Neural cell (in vitro differentiated cells): Measurements from ENCODE around the gene RAB27B. TPM values are rescaled to one million over a fixed set of nuclear protein-coding genes. Genes with fewer than 3 reads are reported as not detected.
A peak's percentile ranks its signal among the peaks of the same experiment; 100 is the strongest.

Experiments used
- H2AFZ ChIP-seq: fragments of 200-600, 300-800 bp; sonication (generic), shearing (Covaris generic); 2 replicates; pipeline ENCODE4 v1.6.0; 2014; ENCODE audit warnings: low read depth, mild to moderate bottlenecking, antibody characterized with exemption, low read length, moderate library complexity
- H3F3A ChIP-seq: fragments of 200-600 bp; shearing (Covaris generic); 2 replicates; pipeline ENCODE4 v1.6.1; 2016; ENCODE audit warnings: mild to moderate bottlenecking, moderate library complexity, mixed read lengths, antibody characterized with exemption, low read length; ENCODE audit not compliant: insufficient read depth, poor library complexity, severe bottlenecking
- H3K27ac ChIP-seq: fragments of 200-600, 300-800 bp; sonication (generic), shearing (Covaris generic); 2 replicates; pipeline ENCODE4 v1.5.1; 2014; ENCODE audit warnings: mild to moderate bottlenecking, low read length, moderate library complexity
- H3K27me3 ChIP-seq: fragments of 300-800, 200-600 bp; sonication (generic), shearing (Covaris generic); 2 replicates; pipeline ENCODE4 v1.6.0; 2014; ENCODE audit warnings: mild to moderate bottlenecking, low read depth, low read length, moderate library complexity; ENCODE audit not compliant: insufficient read depth
- H3K36me3 ChIP-seq: fragments of 300-800, 200-600 bp; sonication (generic), shearing (Covaris generic); 2 replicates; pipeline ENCODE4 v1.5.1; 2014; ENCODE audit warnings: mild to moderate bottlenecking, antibody characterized with exemption, low read length, moderate library complexity; ENCODE audit not compliant: insufficient read depth
- H3K4me2 ChIP-seq: fragments of 300-800, 200-600 bp; sonication (generic), shearing (Covaris generic); 2 replicates; pipeline ENCODE4 v1.6.0; 2014; ENCODE audit warnings: mild to moderate bottlenecking, low read length
- H3K4me3 ChIP-seq: fragments of 300-800, 200-600 bp; sonication (generic), shearing (Covaris generic); 2 replicates; pipeline ENCODE4 v1.5.1; 2014; ENCODE audit warnings: mild to moderate bottlenecking, low read length, moderate library complexity
- H3K79me2 ChIP-seq: fragments of 200-600 bp; shearing (Covaris generic); replicated peaks from 2 replicates; pipeline ENCODE4 v1.6.0; 2014; ENCODE audit warnings: mild to moderate bottlenecking, low read length, moderate library complexity; ENCODE audit not compliant: insufficient read depth
- H3K9ac ChIP-seq: fragments of 300-800, 200-600 bp; sonication (generic), shearing (Covaris generic); 2 replicates; pipeline ENCODE4 v1.6.1; 2016; ENCODE audit warnings: mild to moderate bottlenecking, low read length, mixed read lengths
- H3K9me2 ChIP-seq: fragments of 200-600 bp; shearing (Covaris generic); 2 replicates; pipeline ENCODE4 v1.6.1; 2016; ENCODE audit warnings: mild to moderate bottlenecking, low read length, mixed read lengths; ENCODE audit not compliant: insufficient read depth
- H3K9me3 ChIP-seq: fragments of 200-600, 300-800 bp; sonication (generic), shearing (Covaris generic); 2 replicates; pipeline ENCODE4 v1.6.1; 2016; ENCODE audit warnings: mild to moderate bottlenecking, mixed run types, low read length, moderate library complexity, mixed read lengths
- H4K20me1 ChIP-seq: fragments of 200-600 bp; shearing (Covaris generic); 2 replicates; pipeline ENCODE4 v1.6.1; 2016; ENCODE audit warnings: mild to moderate bottlenecking, mixed run types; ENCODE audit not compliant: insufficient read depth
- EP300 ChIP-seq: fragments of 450-650 bp; conservative IDR thresholded peaks from 2 replicates; pipeline ENCODE4 v1.6.1; 2014; ENCODE audit warnings: antibody characterized with exemption, mild to moderate bottlenecking, moderate library complexity; ENCODE audit not compliant: poor library complexity, severe bottlenecking
- EZH2 ChIP-seq: fragments of 200-600, 300-800 bp; shearing (Covaris generic), sonication (generic); IDR thresholded peaks from 2 replicates; pipeline ENCODE4 v1.6.1; 2014; ENCODE audit warnings: antibody characterized with exemption, low read length, borderline replicate concordance, mild to moderate bottlenecking; ENCODE audit not compliant: insufficient read depth, poor library complexity, severe bottlenecking
- MXI1 ChIP-seq: fragments of 450-650 bp; conservative IDR thresholded peaks from 2 replicates; pipeline ENCODE4 v1.6.1; 2014; ENCODE audit warnings: antibody characterized with exemption, mild to moderate bottlenecking; ENCODE audit not compliant: poor library complexity, severe bottlenecking
- POLR2AphosphoS5 ChIP-seq: IDR thresholded peaks from 2 replicates; pipeline ENCODE4 v1.6.1; 2012
- RAD21 ChIP-seq: fragments of 450-650 bp; conservative IDR thresholded peaks from 2 replicates; pipeline ENCODE4 v1.6.1; 2014; ENCODE audit warnings: antibody characterized with exemption, mild to moderate bottlenecking, moderate library complexity
- SMC3 ChIP-seq: fragments of 450-650 bp; conservative IDR thresholded peaks from 2 replicates; pipeline ENCODE4 v1.6.1; 2014; ENCODE audit warnings: antibody characterized with exemption, mild to moderate bottlenecking, moderate library complexity; ENCODE audit not compliant: poor library complexity
- TAF1 ChIP-seq: IDR thresholded peaks from 2 replicates; pipeline ENCODE4 v1.6.1; 2012; ENCODE audit warnings: low read depth
- polyA plus RNA-seq: library from polyadenylated mRNA; depleted of rRNA; stranded (reverse); fragments of >200 nt; gene quantifications from 2 replicates; pipeline ENCODE4 v1.2.3, GENCODE V29; 2014
- TF ChIP-seq, protein P1 (sequence below): fragments of 450-650 bp; IDR thresholded peaks from 2 replicates; pipeline ENCODE4 v1.5.1; 2014; ENCODE audit warnings: antibody characterized with exemption, mild to moderate bottlenecking, moderate library complexity; ENCODE audit not compliant: poor library complexity, severe bottlenecking
- TF ChIP-seq, protein P2 (sequence below): IDR thresholded peaks from 2 replicates; pipeline ENCODE4 v1.6.1; 2012; ENCODE audit warnings: borderline replicate concordance

RAB27B gene
- polyA plus RNA-seq, 1 donor from 2014 or later = 37.3 TPM

DNA sequence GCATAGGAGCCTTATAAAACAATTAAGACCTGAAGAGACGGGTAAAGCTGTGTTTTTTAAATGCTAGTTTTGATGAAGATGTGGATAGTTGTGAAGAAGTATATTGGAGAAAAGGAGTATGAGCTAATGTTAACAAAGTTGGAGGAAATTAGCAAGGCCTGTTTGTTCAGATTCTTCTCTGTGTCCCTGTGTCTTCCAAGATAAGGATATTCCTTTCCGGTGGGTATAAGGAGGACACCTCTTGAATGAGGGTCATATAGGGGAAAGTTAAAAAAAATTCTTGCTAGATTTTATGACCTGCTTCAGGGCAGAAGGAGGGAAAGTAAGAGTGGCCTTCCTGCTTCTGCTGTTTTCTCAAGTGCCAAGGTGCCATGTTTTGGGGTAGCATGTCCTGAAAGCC, 72.0 kb downstream of the RAB27B start:
- Histone ChIP-seq H3K4me2 (no peak overlapping the region), H3K79me2 (no peaks in the 10 kb centered on the region), H4K20me1 (no peaks in the 10 kb centered on the region), H3K9ac (no peak overlapping the region), H3K4me3 (no peak overlapping the region), H3K27me3 (no peaks in the 10 kb centered on the region), H3K9me3 (no peaks in the 10 kb centered on the region), H2AFZ (no peak overlapping the region), H3K36me3 (no peaks in the 10 kb centered on the region), H3F3A (no peaks in the 10 kb centered on the region), H3K27ac (no peak overlapping the region), H3K9me2 (no peaks in the 10 kb centered on the region)
- no peak for TF ChIP-seq MXI1
- TF ChIP-seq, protein P1, sequence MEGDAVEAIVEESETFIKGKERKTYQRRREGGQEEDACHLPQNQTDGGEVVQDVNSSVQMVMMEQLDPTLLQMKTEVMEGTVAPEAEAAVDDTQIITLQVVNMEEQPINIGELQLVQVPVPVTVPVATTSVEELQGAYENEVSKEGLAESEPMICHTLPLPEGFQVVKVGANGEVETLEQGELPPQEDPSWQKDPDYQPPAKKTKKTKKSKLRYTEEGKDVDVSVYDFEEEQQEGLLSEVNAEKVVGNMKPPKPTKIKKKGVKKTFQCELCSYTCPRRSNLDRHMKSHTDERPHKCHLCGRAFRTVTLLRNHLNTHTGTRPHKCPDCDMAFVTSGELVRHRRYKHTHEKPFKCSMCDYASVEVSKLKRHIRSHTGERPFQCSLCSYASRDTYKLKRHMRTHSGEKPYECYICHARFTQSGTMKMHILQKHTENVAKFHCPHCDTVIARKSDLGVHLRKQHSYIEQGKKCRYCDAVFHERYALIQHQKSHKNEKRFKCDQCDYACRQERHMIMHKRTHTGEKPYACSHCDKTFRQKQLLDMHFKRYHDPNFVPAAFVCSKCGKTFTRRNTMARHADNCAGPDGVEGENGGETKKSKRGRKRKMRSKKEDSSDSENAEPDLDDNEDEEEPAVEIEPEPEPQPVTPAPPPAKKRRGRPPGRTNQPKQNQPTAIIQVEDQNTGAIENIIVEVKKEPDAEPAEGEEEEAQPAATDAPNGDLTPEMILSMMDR = no peak
- TF ChIP-seq EP300 = no peak
- no peak for TF ChIP-seq POLR2AphosphoS5
- TF ChIP-seq TAF1 = no peak
- TF ChIP-seq, protein P2, sequence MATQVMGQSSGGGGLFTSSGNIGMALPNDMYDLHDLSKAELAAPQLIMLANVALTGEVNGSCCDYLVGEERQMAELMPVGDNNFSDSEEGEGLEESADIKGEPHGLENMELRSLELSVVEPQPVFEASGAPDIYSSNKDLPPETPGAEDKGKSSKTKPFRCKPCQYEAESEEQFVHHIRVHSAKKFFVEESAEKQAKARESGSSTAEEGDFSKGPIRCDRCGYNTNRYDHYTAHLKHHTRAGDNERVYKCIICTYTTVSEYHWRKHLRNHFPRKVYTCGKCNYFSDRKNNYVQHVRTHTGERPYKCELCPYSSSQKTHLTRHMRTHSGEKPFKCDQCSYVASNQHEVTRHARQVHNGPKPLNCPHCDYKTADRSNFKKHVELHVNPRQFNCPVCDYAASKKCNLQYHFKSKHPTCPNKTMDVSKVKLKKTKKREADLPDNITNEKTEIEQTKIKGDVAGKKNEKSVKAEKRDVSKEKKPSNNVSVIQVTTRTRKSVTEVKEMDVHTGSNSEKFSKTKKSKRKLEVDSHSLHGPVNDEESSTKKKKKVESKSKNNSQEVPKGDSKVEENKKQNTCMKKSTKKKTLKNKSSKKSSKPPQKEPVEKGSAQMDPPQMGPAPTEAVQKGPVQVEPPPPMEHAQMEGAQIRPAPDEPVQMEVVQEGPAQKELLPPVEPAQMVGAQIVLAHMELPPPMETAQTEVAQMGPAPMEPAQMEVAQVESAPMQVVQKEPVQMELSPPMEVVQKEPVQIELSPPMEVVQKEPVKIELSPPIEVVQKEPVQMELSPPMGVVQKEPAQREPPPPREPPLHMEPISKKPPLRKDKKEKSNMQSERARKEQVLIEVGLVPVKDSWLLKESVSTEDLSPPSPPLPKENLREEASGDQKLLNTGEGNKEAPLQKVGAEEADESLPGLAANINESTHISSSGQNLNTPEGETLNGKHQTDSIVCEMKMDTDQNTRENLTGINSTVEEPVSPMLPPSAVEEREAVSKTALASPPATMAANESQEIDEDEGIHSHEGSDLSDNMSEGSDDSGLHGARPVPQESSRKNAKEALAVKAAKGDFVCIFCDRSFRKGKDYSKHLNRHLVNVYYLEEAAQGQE = no peak
- TF ChIP-seq RAD21 = no peak
- no peak for TF ChIP-seq SMC3
- no peak for TF ChIP-seq EZH2

DNA sequence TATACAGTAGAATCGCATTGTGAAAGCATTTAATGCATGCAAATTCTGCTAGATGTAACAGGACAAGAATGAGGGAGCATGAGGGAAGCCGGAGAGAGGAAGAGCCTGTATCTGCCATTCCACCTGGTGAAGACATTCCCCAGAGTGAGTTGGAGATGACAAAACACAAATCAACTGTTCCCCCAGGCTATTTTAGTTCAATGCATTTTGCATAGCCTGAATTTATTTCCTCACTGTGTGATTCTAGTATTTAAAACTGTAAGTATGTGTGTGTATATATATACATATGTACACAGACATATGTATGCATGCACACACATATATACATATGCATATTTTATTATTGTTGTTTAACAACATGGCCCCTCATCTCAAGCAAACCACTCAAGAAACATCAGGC, 76.3 kb downstream of the RAB27B start:
- no peaks in the 10 kb centered on the region for H3F3A ChIP-seq
- TF ChIP-seq TAF1 (no peak), EP300 (peak; percentile 52), POLR2AphosphoS5 (peak; percentile 8)
- no peak overlapping the region for H3K4me2 ChIP-seq
- no peaks in the 10 kb centered on the region for H3K79me2 ChIP-seq
- H3K9ac ChIP-seq = no peak overlapping the region
- H2AFZ ChIP-seq = no peak overlapping the region
- no peaks in the 10 kb centered on the region for H3K36me3 ChIP-seq
- H3K9me2 ChIP-seq = no peaks in the 10 kb centered on the region
- H3K27ac ChIP-seq = peak overlapping the region; percentile 68
- no peaks in the 10 kb centered on the region for H3K9me3 ChIP-seq
- H3K4me3 ChIP-seq = no peak overlapping the region
- H3K27me3 ChIP-seq = no peaks in the 10 kb centered on the region
- H4K20me1 ChIP-seq = no peaks in the 10 kb centered on the region

DNA sequence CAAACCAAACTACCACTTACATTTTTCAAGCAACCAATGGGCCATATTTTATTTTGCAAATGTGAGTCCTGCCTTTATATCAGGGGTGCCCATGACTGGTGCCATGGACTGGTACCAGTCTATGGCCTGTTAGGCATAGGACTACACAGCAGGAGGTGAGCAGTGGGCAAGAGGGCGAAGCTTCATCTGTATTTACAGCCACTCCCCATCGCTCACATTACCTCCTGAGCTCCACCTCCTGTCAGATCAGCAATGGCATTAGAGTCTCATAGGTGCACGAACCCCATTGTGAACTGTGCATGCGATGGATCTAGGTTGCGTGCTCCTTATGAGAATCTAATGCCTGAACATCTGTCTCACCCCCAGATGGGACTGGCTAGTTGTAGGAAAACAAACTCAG, 77.4 kb downstream of the RAB27B start:
- no peak overlapping the region for H3K4me3 ChIP-seq
- TF ChIP-seq TAF1 (no peak), MXI1 (no peak), EP300 (no peak), RAD21 (no peak), SMC3 (no peak), POLR2AphosphoS5 (no peak), EZH2 (no peak)
- TF ChIP-seq, protein P1 = no peak
- TF ChIP-seq, protein P2 = no peak
- no peaks in the 10 kb centered on the region for H3K27me3 ChIP-seq
- H4K20me1 ChIP-seq = no peaks in the 10 kb centered on the region
- H2AFZ ChIP-seq = no peak overlapping the region
- no peak overlapping the region for H3K9ac ChIP-seq
- H3K27ac ChIP-seq = peak overlapping the region; percentile 68
- H3K79me2 ChIP-seq = no peaks in the 10 kb centered on the region
- no peaks in the 10 kb centered on the region for H3K36me3 ChIP-seq
- no peaks in the 10 kb centered on the region for H3F3A ChIP-seq
- no peak overlapping the region for H3K4me2 ChIP-seq
- no peaks in the 10 kb centered on the region for H3K9me2 ChIP-seq
- no peaks in the 10 kb centered on the region for H3K9me3 ChIP-seq
